Small intestine (tissue), 7 donors: ENCODE results near the gene ATP5PF. TPM values are rescaled to one million over a fixed set of nuclear protein-coding genes. Genes with fewer than 3 reads are reported as not detected.

Experiments
- DNase-seq, 2 donors: peaks; one replicate each; pipeline versions ENCODE4 v3.0.0 to v3.0.0-alpha.2; 2013
- FAIRE-seq: peaks from 2 replicates; lab custom pipeline; 2012; peaks lifted over from hg19 to GRCh38; lab: Jason Lieb, UNC
- H3K27ac ChIP-seq, 3 donors: one replicate each; pipeline ENCODE4 v1.5.1; 2013; ENCODE audit warnings: low read length in 2 of 3, mild to moderate bottlenecking in 2 of 3, control low read depth in 1 of 3, inconsistent platforms in 1 of 3, low read depth in 1 of 3, moderate library complexity in 1 of 3
- H3K27me3 ChIP-seq, 3 donors: one replicate each; pipeline ENCODE4 v1.6.1; 2013; ENCODE audit warnings: low read length in 3 of 3, inconsistent platforms in 1 of 3; ENCODE audit not compliant: control insufficient read depth in 3 of 3, insufficient read depth in 3 of 3
- H3K36me3 ChIP-seq, 3 donors: one replicate each; pipeline ENCODE4 v1.6.1; 2013; ENCODE audit warnings: low read length in 3 of 3, inconsistent platforms in 1 of 3, low read depth in 1 of 3, mild to moderate bottlenecking in 1 of 3, moderate library complexity in 1 of 3; ENCODE audit not compliant: control insufficient read depth in 3 of 3, insufficient read depth in 2 of 3
- H3K4me1 ChIP-seq, 3 donors: one replicate each; pipeline ENCODE4 v1.6.1; 2013; ENCODE audit warnings: low read length in 2 of 3, inconsistent platforms in 1 of 3, low read depth in 1 of 3, mild to moderate bottlenecking in 1 of 3, moderate library complexity in 1 of 3; ENCODE audit not compliant: control insufficient read depth in 3 of 3, insufficient read depth in 2 of 3
- H3K4me3 ChIP-seq, 3 donors: one replicate each; pipeline ENCODE4 v1.5.1; 2013; ENCODE audit warnings: low read length in 3 of 3, control low read depth in 1 of 3, inconsistent platforms in 1 of 3, low read depth in 1 of 3, mild to moderate bottlenecking in 1 of 3, moderate library complexity in 1 of 3
- H3K9me3 ChIP-seq, 2 donors: one replicate each; pipeline ENCODE4 v1.6.1; 2013; ENCODE audit warnings: low read depth in 1 of 2, low read length in 1 of 2; ENCODE audit not compliant: control insufficient read depth in 2 of 2, insufficient read depth in 1 of 2
- whole genome bisulfite sequencing, 3 donors: extraction: QIAGEN DNeasy Blood & Tissue Kit; methylation state at CpG; one replicate each; pipeline ENCODE4 v1.1.7; 2013; 5-methylcytosine and 5-hydroxymethylcytosine counted together
- polyA plus RNA-seq, 4 donors: library from polyadenylated mRNA; stranded (reverse) in 3 of 4; unstranded in 1 of 4; fragments of 200-250 nt in 3 of 4; fragments of 120-200 nt in 1 of 4; gene quantifications; one replicate each; pipeline versions ENCODE4 v1.2.1 to v1.2.3, GENCODE V29; 2013
- donor health status: healthy with polysubstance abuse.
- donor health status: control.
- donor health status: control.
- donor health status: Bipolar disorder and iron deficiency.
- donor health status: healthy.

ATP5PF gene
- polyA plus RNA-seq, 4 donors: 235 to 902 (median 549) TPM

DNA sequence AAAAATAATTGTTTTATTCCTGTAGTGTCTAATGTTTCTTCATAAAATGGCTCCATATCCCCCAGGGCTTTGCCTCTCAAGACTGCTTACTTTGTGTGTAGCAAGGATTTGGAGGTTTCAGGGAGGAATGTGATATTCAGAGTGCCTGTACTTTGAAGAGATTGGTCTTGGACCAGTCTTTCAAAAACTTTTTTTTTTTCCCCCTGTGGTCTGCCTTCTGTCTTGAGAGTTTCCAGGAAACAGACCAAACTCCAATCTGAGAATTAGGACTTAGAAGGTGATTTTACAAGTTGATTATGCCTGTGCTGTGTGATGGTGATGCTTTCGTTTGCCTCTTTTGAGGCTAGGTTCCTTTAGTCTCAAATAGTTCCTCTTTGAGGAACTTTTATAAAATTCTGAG is 26.0 kb upstream of the ATP5PF start:
- no peak for DNase-seq
- Histone ChIP-seq H3K9me3 (no peaks in the 10 kb centered on the region), H3K36me3 (peaks cover 6 to 19% (median 9%) of the 10 kb centered on the region in 3 donors)

DNA sequence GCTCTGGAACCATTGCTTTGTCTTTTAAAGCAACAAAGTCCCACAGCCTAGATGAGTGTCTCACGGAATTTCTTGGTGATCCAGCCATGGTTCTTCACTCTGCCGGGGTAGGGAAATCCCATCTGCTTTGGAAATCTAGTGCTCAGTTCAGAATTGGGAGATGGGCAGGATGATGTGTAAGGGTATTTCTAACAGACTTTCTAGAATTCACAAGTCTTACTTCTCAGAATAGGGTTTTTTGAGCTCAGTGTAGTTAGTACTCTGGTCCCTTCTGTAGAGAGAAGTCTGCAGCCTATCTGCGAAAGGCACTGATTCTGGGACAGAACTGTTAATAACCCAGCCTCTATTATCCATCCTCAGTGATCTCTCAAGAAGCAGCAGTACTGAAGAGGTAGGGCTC is 25.4 kb upstream of the ATP5PF start:
- 88 to 97% (median 92%) methylated on average over 3 of the region's 3 CpGs for WGBS, 3 donors
- H3K4me3 ChIP-seq: no peak overlapping the region
- H3K36me3 ChIP-seq: peaks cover 6 to 19% (median 11%) of the 10 kb centered on the region in 3 donors
- no peaks in the 10 kb centered on the region for H3K9me3 ChIP-seq
- FAIRE-seq (no peak), DNase-seq (no peak)
- H3K4me1 ChIP-seq: peaks cover 0 to 3% (median 0%) of the 10 kb centered on the region in 3 donors
- no peaks in the 10 kb centered on the region for H3K27me3 ChIP-seq
- H3K27ac ChIP-seq: no peak overlapping the region

More for the DNA sequence above, 26.0 kb upstream of the ATP5PF start:
- no peak overlapping the region for H3K27ac ChIP-seq
- no peak overlapping the region for H3K4me3 ChIP-seq
- no peaks in the 10 kb centered on the region for H3K27me3 ChIP-seq
- WGBS, 3 donors: 83 to 97% (median 84%) methylated on average over 1 of the region's 1 CpG
- peaks cover 0 to 3% (median 0%) of the 10 kb centered on the region in 3 donors for H3K4me1 ChIP-seq
- no peak for FAIRE-seq

DNA sequence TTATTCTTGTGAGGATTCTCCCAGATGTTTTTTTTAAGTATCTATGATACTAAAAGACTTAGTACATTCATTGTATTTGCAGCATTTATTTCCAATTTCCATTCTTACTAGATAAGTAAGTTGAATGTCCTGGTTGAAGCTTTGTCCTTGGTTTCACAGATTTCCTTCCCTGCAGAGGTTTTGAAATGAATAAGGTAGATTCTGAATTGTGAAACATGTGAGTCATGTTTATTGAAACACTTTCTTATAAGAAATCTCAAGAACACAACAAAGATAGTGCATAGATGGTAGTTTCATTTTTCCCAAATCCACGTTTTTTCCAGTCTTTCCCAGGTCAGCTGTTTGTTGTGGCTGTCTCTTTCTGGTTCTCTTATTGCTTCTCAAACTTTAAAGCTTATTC is 24.9 kb upstream of the ATP5PF start:
- Histone ChIP-seq H3K27me3 (no peaks in the 10 kb centered on the region), H3K9me3 (no peaks in the 10 kb centered on the region), H3K4me1 (peaks cover 0 to 3% (median 0%) of the 10 kb centered on the region in 3 donors), H3K4me3 (no peak overlapping the region), H3K36me3 (peaks cover 6 to 19% (median 16%) of the 10 kb centered on the region in 3 donors), H3K27ac (no peak overlapping the region)
- FAIRE-seq (no peak), DNase-seq (no peak)
- 65 to 71% (median 67%) methylated on average over 1 of the region's 1 CpG for WGBS, 3 donors

DNA sequence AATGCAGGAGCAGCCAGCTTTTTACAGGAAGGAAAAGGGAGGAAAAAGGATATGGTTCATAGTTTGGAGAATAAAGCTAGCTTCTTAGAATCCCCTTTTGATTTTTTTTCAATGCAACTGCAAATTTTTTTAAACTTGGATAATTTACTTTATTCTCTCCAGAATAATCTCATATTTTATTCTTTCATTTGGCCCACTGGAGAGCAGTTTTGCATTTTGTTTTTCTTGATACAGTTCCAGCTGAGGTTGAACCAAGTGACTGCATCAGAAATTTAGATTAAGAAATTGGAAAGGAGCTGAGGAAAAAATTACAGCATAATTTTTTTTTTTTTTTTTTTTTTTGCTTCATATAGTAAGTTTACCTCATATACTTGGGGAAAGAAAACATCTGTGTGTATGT is 22.8 kb upstream of the ATP5PF start:
- no peaks in the 10 kb centered on the region for H3K9me3 ChIP-seq
- no peak overlapping the region for H3K4me3 ChIP-seq
- H3K27me3 ChIP-seq: no peaks in the 10 kb centered on the region
- FAIRE-seq: no peak
- no peak overlapping the region for H3K27ac ChIP-seq
- DNase-seq: no peak
- H3K4me1 ChIP-seq: peaks cover 0 to 3% (median 0%) of the 10 kb centered on the region in 3 donors
- H3K36me3 ChIP-seq: peaks cover 3 to 17% (median 17%) of the 10 kb centered on the region in 3 donors

DNA sequence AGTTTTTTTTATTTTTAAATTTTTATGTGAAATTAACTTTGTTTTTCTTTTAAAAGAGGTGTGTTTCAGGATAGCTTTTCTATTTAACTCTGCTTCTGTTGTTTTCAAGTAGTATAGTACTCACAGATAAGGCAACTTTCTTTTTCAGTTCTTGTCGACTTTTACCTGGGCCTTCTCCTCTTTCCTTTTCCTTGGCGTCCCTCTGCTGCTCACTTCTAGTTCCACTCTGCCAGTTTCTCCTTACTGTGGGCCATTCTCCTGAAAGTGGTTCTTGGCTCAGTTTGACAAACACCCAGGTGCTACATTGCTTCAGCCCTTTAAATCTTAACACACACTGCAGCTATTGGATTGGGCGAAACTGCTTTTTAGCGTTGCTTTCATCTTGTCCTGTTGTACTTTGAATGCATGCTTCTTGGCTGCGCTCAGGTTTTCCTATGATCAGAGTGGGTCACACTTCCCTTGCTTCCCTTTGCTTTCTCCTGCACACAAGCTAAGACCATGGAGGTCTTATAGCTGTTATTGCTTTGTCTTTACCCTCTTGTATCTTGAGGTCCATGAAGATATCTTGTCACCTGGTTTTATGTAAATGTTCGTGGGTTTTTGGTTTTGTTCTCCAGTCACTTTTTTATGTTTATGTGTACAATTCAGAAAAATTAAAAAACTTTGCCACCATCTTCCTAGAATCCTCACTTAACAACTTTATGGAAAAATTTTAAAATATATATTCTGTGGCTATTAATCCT is 21.7 kb upstream of the ATP5PF start:
- peaks cover 3 to 20% (median 16%) of the 10 kb centered on the region in 3 donors for H3K36me3 ChIP-seq
- no peaks in the 10 kb centered on the region for H3K9me3 ChIP-seq
- peaks cover 0 to 3% (median 0%) of the 10 kb centered on the region in 3 donors for H3K4me1 ChIP-seq
- peak overlapping the region in 1 of 3 donors; percentile 5 for H3K27ac ChIP-seq
- DNase-seq: no peak
- WGBS, 3 donors: 73 to 82% (median 80%) methylated on average over 6 of the region's 6 CpGs
- H3K27me3 ChIP-seq: no peaks in the 10 kb centered on the region
- H3K4me3 ChIP-seq: no peak overlapping the region
- no peak for FAIRE-seq

DNA sequence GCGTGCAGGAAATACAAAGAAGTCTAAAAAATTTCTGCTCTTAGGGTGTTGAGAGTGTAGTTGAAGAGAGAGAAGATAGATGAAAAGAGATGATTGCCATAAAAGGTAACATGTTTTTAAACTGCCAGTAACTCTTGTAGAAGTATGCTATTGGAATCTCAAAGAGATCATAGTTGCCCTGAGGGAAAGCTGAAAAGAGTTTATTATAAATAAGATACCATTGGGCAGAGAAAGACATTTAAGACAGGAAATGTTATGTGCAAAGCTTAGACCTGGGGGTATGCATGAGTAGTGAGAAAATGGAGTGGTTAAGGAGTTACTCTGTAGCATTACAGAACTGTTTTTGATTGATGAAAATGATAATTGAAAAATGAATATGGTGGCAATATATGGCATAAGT is 17.7 kb upstream of the ATP5PF start:
- H3K9me3 ChIP-seq: no peaks in the 10 kb centered on the region
- H3K4me3 ChIP-seq: no peak overlapping the region
- peaks cover 0 to 3% (median 0%) of the 10 kb centered on the region in 3 donors for H3K4me1 ChIP-seq
- peaks cover 0 to 18% (median 9%) of the 10 kb centered on the region in 3 donors for H3K36me3 ChIP-seq
- no peak for FAIRE-seq
- 95 to 100% (median 98%) methylated on average over 1 of the region's 1 CpG for WGBS, 3 donors
- no peak for DNase-seq
- no peak overlapping the region for H3K27ac ChIP-seq
- no peaks in the 10 kb centered on the region for H3K27me3 ChIP-seq

DNA sequence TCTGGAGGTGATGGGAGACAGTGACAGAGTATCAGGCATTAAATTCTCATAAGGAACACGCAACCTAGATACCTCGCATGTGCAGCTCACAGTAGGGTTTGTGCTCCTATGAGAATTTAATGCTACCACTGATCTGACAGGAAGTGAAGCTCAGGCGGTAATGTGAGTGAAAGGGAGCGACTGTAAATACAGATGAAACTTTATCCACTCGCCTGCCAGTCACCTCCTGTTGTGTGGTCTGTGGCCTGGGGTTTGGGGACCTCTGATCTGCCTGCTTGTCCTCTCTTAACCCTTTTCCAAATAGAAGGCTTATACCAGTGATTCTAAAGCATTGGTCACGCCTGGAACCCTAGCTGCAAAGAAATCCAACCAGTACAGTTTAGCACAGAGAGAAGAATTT is 15.4 kb upstream of the ATP5PF start:
- FAIRE-seq: no peak
- no peak overlapping the region for H3K4me3 ChIP-seq
- 80 to 88% (median 81%) methylated on average over 6 of the region's 6 CpGs for WGBS, 3 donors
- DNase-seq: no peak
- H3K9me3 ChIP-seq: no peaks in the 10 kb centered on the region
- peaks cover 0 to 20% (median 12%) of the 10 kb centered on the region in 3 donors for H3K36me3 ChIP-seq
- H3K27ac ChIP-seq: no peak overlapping the region
- no peaks in the 10 kb centered on the region for H3K4me1 ChIP-seq
- no peaks in the 10 kb centered on the region for H3K27me3 ChIP-seq

DNA sequence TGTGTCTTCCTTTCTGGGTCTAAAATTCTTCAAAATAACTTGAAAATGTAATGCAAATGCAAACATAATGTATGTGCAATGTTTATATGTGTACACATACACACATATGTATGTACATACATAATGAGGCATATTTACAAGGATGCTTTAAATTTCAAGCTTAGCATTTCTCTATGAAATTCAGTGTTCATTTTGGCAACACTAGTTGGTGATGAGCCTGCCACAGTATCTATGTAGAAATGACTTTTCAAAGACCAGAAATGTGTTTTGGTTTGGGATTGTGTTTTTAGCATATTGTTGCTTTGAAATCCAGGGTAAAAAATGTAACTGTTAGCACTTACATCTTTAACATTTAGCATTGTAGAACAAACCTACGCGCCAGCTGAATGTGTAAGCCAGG is 10.2 kb upstream of the ATP5PF start:
- Histone ChIP-seq H3K4me1 (no peaks in the 10 kb centered on the region), H3K36me3 (peaks cover 0 to 15% (median 2%) of the 10 kb centered on the region in 3 donors), H3K27me3 (no peaks in the 10 kb centered on the region), H3K9me3 (no peaks in the 10 kb centered on the region), H3K4me3 (no peak overlapping the region), H3K27ac (no peak overlapping the region)
- DNase-seq (no peak), FAIRE-seq (no peak)
- WGBS, 3 donors: 97 to 100% (median 98%) methylated on average over 2 of the region's 2 CpGs
